DND-41 (cell line): ENCODE data around the gene ERMAP.

Experiments
- ATAC-seq: fragments of 200-7000 bp; cut with Tn5 transposase; 3 replicates; pipeline ENCODE4 v1.9.1; 2021; ENCODE audit warnings: low read depth; ENCODE audit not compliant: insufficient read depth
- DNase-seq: peaks from one replicate; pipeline ENCODE4 v3.0.0-alpha.2; 2020
- H2AFZ ChIP-seq: 2 replicates; pipeline ENCODE4 v1.6.0; 2012; ENCODE audit warnings: low read depth, low read length
- H3K27ac ChIP-seq: 2 replicates; pipeline ENCODE4 v1.5.1; 2012; ENCODE audit warnings: low read length, inconsistent platforms
- H3K27me3 ChIP-seq: fragments of 200-600 bp; sonication (generic); 2 replicates; pipeline ENCODE4 v1.6.0; 2012; ENCODE audit warnings: low read length, mild to moderate bottlenecking, inconsistent platforms; ENCODE audit not compliant: insufficient read depth, poor library complexity
- H3K36me3 ChIP-seq: 2 replicates; pipeline ENCODE4 v1.5.1; 2012; ENCODE audit warnings: low read length, inconsistent platforms; ENCODE audit not compliant: insufficient read depth
- H3K4me1 ChIP-seq: 2 replicates; pipeline ENCODE4 v1.5.1; 2012; ENCODE audit warnings: mild to moderate bottlenecking, low read length; ENCODE audit not compliant: insufficient read depth
- H3K4me2 ChIP-seq: 2 replicates; pipeline ENCODE4 v1.6.0; 2012; ENCODE audit warnings: mild to moderate bottlenecking, moderate library complexity, low read length, inconsistent platforms; ENCODE audit not compliant: insufficient read depth
- H3K4me3 ChIP-seq, 2 experiments: fragments of 200-600 bp in 1 of 2; shearing (Covaris generic) in 1 of 2; 2 replicates each; pipeline ENCODE4 v1.5.1; 2012 to 2016; ENCODE audit warnings: inconsistent platforms in 2 of 2, low read length in 2 of 2, mild to moderate bottlenecking in 2 of 2, low read depth in 1 of 2, moderate library complexity in 1 of 2
- H3K79me2 ChIP-seq: 2 replicates; pipeline ENCODE4 v1.6.0; 2012; ENCODE audit warnings: low read length, inconsistent platforms; ENCODE audit not compliant: insufficient read depth
- H3K9ac ChIP-seq: 2 replicates; pipeline ENCODE4 v1.6.0; 2012; ENCODE audit warnings: low read depth, mild to moderate bottlenecking, inconsistent platforms, low read length, moderate library complexity
- H3K9me3 ChIP-seq: 2 replicates; pipeline ENCODE4 v1.5.1; 2012; ENCODE audit warnings: low read length, moderate library complexity, mild to moderate bottlenecking, inconsistent platforms; ENCODE audit not compliant: insufficient read depth, severe bottlenecking
- H4K20me1 ChIP-seq: 2 replicates; pipeline ENCODE4 v1.6.0; 2012; ENCODE audit warnings: low read length; ENCODE audit not compliant: insufficient read depth
- CTCF ChIP-seq: IDR thresholded peaks from 2 replicates; pipeline ENCODE4 v1.5.1; 2012; ENCODE audit warnings: borderline replicate concordance, low read length, moderate library complexity, mild to moderate bottlenecking; ENCODE audit not compliant: poor library complexity, severe bottlenecking; ENCODE audit errors: extremely low read depth
- EZH2 ChIP-seq: IDR thresholded peaks from 3 replicates; pipeline ENCODE4 v1.6.1; 2012; ENCODE audit warnings: borderline replicate concordance, low read depth, mild to moderate bottlenecking, moderate library complexity, low read length, inconsistent platforms; ENCODE audit not compliant: severe bottlenecking

The ERMAP gene

GRCh38 chr1:42817440-42817767 is 482 bp downstream of the ERMAP start:
- 0 out of 3 replicates have a peak, but pooled peaks have one; percentile 1 for ATAC-seq
- DNase-seq: no peak
- peaks cover 24% of the 10 kb centered on the region for H3K4me1 ChIP-seq
- peak overlapping the region; percentile 94 for H3K4me2 ChIP-seq
- 0 out of 2 replicates have a peak, but pooled peaks cover 6% of the 10 kb centered on the region for H3K79me2 ChIP-seq
- peak overlapping the region; percentile 64 for H3K27ac ChIP-seq
- no peaks in the 10 kb centered on the region for H3K9me3 ChIP-seq
- no peak for TF ChIP-seq EZH2
- TF ChIP-seq CTCF: no peak
- peak overlapping the region; percentile 84 to 94; a peak in 3 of 4 replicates for H3K4me3 ChIP-seq
- H3K36me3 ChIP-seq: no peaks in the 10 kb centered on the region; the same call in 1 of the 2 replicates
- peak overlapping the region; percentile 86 for H2AFZ ChIP-seq
- no peaks in the 10 kb centered on the region for H3K27me3 ChIP-seq
- peak overlapping the region; percentile 93 for H3K9ac ChIP-seq
- no peaks in the 10 kb centered on the region for H4K20me1 ChIP-seq

- no peaks in the 10 kb centered on the region for H3K27me3 ChIP-seq
- ATAC-seq: no peak
- H3K36me3 ChIP-seq: no peaks in the 10 kb centered on the region; the same call in 1 of the 2 replicates
- H3K9me3 ChIP-seq: no peaks in the 10 kb centered on the region
- no peaks in the 10 kb centered on the region for H4K20me1 ChIP-seq
- H3K4me2 ChIP-seq: peak overlapping the region; percentile 94
- no peak for DNase-seq
- no peak overlapping the region; the same call in 1 of the 2 replicates for H3K9ac ChIP-seq
- no peak overlapping the region; a peak in 1 of 4 replicates for H3K4me3 ChIP-seq
- peak overlapping the region; percentile 86; the same call in 1 of the 2 replicates for H2AFZ ChIP-seq
- H3K4me1 ChIP-seq: peaks cover 24% of the 10 kb centered on the region
- H3K79me2 ChIP-seq: 0 out of 2 replicates have a peak, but pooled peaks cover 6% of the 10 kb centered on the region
- no peak overlapping the region for H3K27ac ChIP-seq
- TF ChIP-seq EZH2 (no peak), CTCF (no peak)
These were observed 1.1 kb downstream of the ERMAP start for GRCh38 chr1:42817976-42818375.

- Histone ChIP-seq H3K4me1 (peaks cover 18% of the 10 kb centered on the region), H3K4me2 (no peak overlapping the region), H3K27ac (no peak overlapping the region)
These were observed 3.9 kb downstream of the ERMAP start for GRCh38 chr1:42820813-42821212.

More at GRCh38 chr1:42820813-42821212, 3.9 kb downstream of the ERMAP start:
- Histone ChIP-seq H3K9ac (no peak overlapping the region), H3K9me3 (no peaks in the 10 kb centered on the region), H2AFZ (no peak overlapping the region), H3K79me2 (0 out of 2 replicates have a peak, but pooled peaks cover 6% of the 10 kb centered on the region), H4K20me1 (no peaks in the 10 kb centered on the region), H3K36me3 (no peaks in the 10 kb centered on the region; the same call in 1 of the 2 replicates), H3K4me3 (no peak overlapping the region), H3K27me3 (no peaks in the 10 kb centered on the region)
- no peak for TF ChIP-seq EZH2
- no peak for TF ChIP-seq CTCF
- ATAC-seq (no peak), DNase-seq (no peak)
